Breast epithelium (tissue), 4 donors: ENCODE data around the gene CTIF. TPM values are rescaled to one million over a fixed set of nuclear protein-coding genes. Genes with fewer than 3 reads are reported as not detected.
A peak's percentile ranks its signal among the peaks of the same experiment; 100 is the strongest.

Experiments used
- DNase-seq, 2 donors: peaks; one replicate each; pipeline ENCODE4 v3.0.0-alpha.2; 2019; ENCODE audit warnings: low spot score in 2 of 2
- H3K27ac ChIP-seq, 2 donors: fragments of 200-600 bp; sonication (generic) in 1 of 2; one replicate each; pipeline ENCODE4 v1.5.1; 2016 to 2019; ENCODE audit warnings: mild to moderate bottlenecking in 1 of 2
- H3K27me3 ChIP-seq, 2 donors: fragments of 200-600 bp; sonication (generic) in 1 of 2; one replicate each; pipeline versions ENCODE4 v1.5.1 to v1.6.0; 2017 to 2019; ENCODE audit warnings: control low read depth in 1 of 2, mild to moderate bottlenecking in 1 of 2
- H3K36me3 ChIP-seq: fragments of 200-600 bp; one replicate; pipeline ENCODE4 v1.5.1; 2019
- H3K4me1 ChIP-seq, 2 donors: fragments of 200-600 bp; sonication (generic); one replicate each; pipeline ENCODE4 v1.5.1; 2016 to 2019; ENCODE audit warnings: control low read depth in 1 of 2
- H3K4me3 ChIP-seq, 3 donors: fragments of 200-600 bp; sonication (generic); 1 replicate in 2 of 3; 2 replicates in 1 of 3; pipeline ENCODE4 v1.5.1; 2016 to 2019; ENCODE audit warnings: mild to moderate bottlenecking in 3 of 3, moderate library complexity in 2 of 3
- H3K9me3 ChIP-seq, 2 donors: fragments of 200-600 bp; sonication (generic) in 1 of 2; one replicate each; pipeline ENCODE4 v1.5.1; 2016 to 2019; ENCODE audit warnings: control low read depth in 1 of 2
- CTCF ChIP-seq, 3 donors: fragments of 450-650 bp; IDR thresholded peaks; one replicate each; pipeline ENCODE4 v1.5.1; 2016 to 2017; ENCODE audit warnings: antibody characterized with exemption in 3 of 3, mild to moderate bottlenecking in 3 of 3, moderate library complexity in 3 of 3
- POLR2A ChIP-seq: fragments of 450-650 bp; IDR thresholded peaks from one replicate; pipeline ENCODE4 v1.6.1; 2016; ENCODE audit warnings: antibody characterized with exemption, mild to moderate bottlenecking, moderate library complexity
- POLR2AphosphoS5 ChIP-seq, 3 donors: sonication (generic); formaldehyde crosslinking; IDR thresholded peaks; one replicate each; pipeline ENCODE4 v1.6.1; 2017; ENCODE audit warnings: antibody characterized with exemption in 3 of 3
- intact Hi-C: fragments of 100-400 bp; cut with DNase I; formaldehyde crosslinking; loops from one replicate; pipeline ENCODE4 v1.15.1; 2023; ENCODE audit warnings: low total_unique reads
- total RNA-seq, 3 donors: library from RNA; depleted of rRNA; stranded (reverse); fragments of >200 nt; gene quantifications; one replicate each; pipeline ENCODE4 v1.1.0, GENCODE V29; 2016

The CTIF gene
- total RNA-seq, 3 donors from 2014 or later: 28.8 to 78.9 (median 32.6) TPM

GRCh38 chr18:48777744-48778116, 238.9 kb downstream of the CTIF start:
- intact Hi-C loops: no loop called here
- H3K4me3 ChIP-seq: no peak overlapping the region
- DNase-seq: no peak
- no peaks in the 10 kb centered on the region for H3K36me3 ChIP-seq
- H3K27ac ChIP-seq: peak overlapping the region in 1 of 2 donors; percentile 61
- no peaks in the 10 kb centered on the region for H3K27me3 ChIP-seq
- TF ChIP-seq CTCF (IDR thresholded peaks at IDR 0.05) (no peak), POLR2AphosphoS5 (IDR thresholded peaks at IDR 0.05) (no peak), POLR2A (no peak)
- H3K4me1 ChIP-seq: peaks cover 5 to 7% of the 10 kb centered on the region in 2 donors
- H3K9me3 ChIP-seq: no peaks in the 10 kb centered on the region

- no peaks in the 10 kb centered on the region for H3K27me3 ChIP-seq
- H3K4me3 ChIP-seq: no peak overlapping the region
- peaks cover 5 to 10% of the 10 kb centered on the region in 2 donors for H3K4me1 ChIP-seq
- TF ChIP-seq POLR2AphosphoS5 (IDR thresholded peaks at IDR 0.05): no peak
- TF ChIP-seq CTCF (IDR thresholded peaks at IDR 0.05): no peak
- TF ChIP-seq POLR2A: no peak
- intact Hi-C loops: no loop called here
- H3K36me3 ChIP-seq: no peaks in the 10 kb centered on the region
- no peaks in the 10 kb centered on the region for H3K9me3 ChIP-seq
- H3K27ac ChIP-seq: peak overlapping the region in 1 of 2 donors; percentile 61
- DNase-seq: no peak
Observed at GRCh38 chr18:48778344-48779011, 239.6 kb downstream of the CTIF start.

- Histone ChIP-seq H3K27me3 (no peaks in the 10 kb centered on the region), H3K4me1 (peaks cover 5 to 10% of the 10 kb centered on the region in 2 donors), H3K4me3 (no peak overlapping the region), H3K36me3 (no peaks in the 10 kb centered on the region), H3K9me3 (no peaks in the 10 kb centered on the region), H3K27ac (no peak overlapping the region)
- no peak for TF ChIP-seq POLR2AphosphoS5 (IDR thresholded peaks at IDR 0.05)
- intact Hi-C loops: no loop called here
- no peak for DNase-seq
Observed at GRCh38 chr18:48779462-48779861, 240.6 kb downstream of the CTIF start.

GRCh38 chr18:48780201-48780912, 241.5 kb downstream of the CTIF start:
- intact Hi-C loops: no loop called here
- H3K9me3 ChIP-seq: no peaks in the 10 kb centered on the region
- H3K4me3 ChIP-seq: peak overlapping the region in 1 of 3 donors; percentile 48
- no peak for DNase-seq
- no peaks in the 10 kb centered on the region for H3K36me3 ChIP-seq
- TF ChIP-seq POLR2AphosphoS5 (IDR thresholded peaks at IDR 0.05) (no peak), POLR2A (no peak), CTCF (IDR thresholded peaks at IDR 0.05) (no peak)
- H3K27me3 ChIP-seq: no peaks in the 10 kb centered on the region
- peaks cover 5 to 10% of the 10 kb centered on the region in 2 donors for H3K4me1 ChIP-seq
- peak overlapping the region in 1 of 2 donors; percentile 75 for H3K27ac ChIP-seq

GRCh38 chr18:48780913-48781162, 242.0 kb downstream of the CTIF start:
- Histone ChIP-seq H3K36me3 (no peaks in the 10 kb centered on the region), H3K4me1 (peaks cover 5 to 10% of the 10 kb centered on the region in 2 donors), H3K4me3 (peak overlapping the region in 2 of 3 donors; percentile 7 to 48), H3K9me3 (no peaks in the 10 kb centered on the region), H3K27me3 (no peaks in the 10 kb centered on the region), H3K27ac (peak overlapping the region; percentile 36 to 75)
- no peak for DNase-seq
- intact Hi-C loops: no loop called here
- TF ChIP-seq POLR2A (no peak), CTCF (IDR thresholded peaks at IDR 0.05) (no peak), POLR2AphosphoS5 (IDR thresholded peaks at IDR 0.05) (no peak)
